Measurements from ENCODE around the gene PLA2G2E.
"Not testable (repeated sequence)": the region's sequence is repeated elsewhere in the genome, so short reads cannot be mapped to it uniquely, and the experiment has no call there.

Gene PLA2G2E

DNA sequence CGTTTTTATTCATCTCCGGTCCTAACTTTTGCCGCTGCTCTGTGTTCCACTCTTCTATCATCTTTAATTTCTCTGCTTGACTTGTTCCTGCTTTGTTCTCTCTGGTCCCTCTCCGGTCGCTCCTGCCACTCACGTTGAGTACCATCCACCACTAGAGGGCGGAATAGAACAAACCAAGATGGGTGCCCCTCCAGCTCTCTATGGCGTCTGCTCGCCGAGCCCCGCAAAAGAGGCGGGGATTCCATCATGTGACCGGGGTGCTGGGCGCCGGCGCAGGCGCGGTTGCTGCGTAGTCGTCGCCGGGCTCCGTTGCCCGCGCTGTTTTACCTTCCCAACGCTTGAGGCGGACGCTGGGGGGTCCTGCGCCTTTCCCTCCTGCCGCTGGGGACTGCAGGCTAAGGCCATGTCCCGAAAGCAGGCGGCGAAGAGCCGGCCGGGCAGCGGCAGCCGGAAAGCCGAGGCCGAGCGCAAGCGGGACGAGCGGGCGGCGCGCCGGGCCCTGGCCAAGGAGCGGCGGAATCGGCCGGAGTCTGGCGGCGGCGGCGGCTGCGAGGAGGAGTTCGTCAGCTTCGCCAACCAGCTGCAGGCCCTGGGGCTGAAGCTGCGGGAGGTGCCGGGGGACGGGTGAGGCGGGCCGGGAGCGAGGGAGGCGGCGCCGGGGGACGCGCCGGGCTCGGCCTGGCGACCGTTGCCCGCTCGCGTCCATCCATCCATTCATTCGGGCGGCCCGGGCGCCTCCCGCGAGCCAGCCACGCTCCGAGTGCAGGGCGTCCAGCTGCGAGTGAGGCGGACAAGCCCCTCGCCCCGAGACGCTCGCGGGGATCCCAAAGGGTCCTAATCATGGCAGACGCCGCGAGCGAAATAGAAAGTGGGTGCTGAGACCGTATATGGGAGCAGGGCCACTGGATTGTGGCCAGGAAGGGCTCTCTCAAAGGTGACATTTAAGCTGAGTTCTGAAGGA, 41.0 kb downstream of the PLA2G2E start, which contains the start of gene OTUD3:
Gene OTUD3 (plus strand): TSS at position 285 of the 961 bp plus-strand sequence. CDS start 119 bp downstream, at position 404.
- peak; percentile 98 for DNase-seq

DNA sequence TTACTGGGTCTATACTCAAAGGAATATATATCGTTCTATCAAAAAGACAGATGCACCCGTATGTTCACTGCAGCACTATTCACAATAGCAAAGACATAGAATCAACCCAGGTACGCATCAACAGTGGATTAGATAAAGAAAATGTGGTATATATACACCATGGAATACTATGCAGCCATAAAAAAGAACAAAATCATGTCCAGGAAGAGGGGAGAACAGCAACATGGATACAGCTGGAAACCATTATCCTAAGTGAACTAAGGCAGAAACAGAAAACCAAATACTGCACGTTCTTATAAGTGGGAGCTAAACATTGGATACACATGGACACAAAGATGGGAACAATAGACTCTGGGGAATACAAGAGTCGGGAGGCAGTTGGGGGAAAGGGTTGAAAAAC, 42.6 kb downstream of the PLA2G2E start:
- DNase-seq: not testable (repeated sequence)

DNA sequence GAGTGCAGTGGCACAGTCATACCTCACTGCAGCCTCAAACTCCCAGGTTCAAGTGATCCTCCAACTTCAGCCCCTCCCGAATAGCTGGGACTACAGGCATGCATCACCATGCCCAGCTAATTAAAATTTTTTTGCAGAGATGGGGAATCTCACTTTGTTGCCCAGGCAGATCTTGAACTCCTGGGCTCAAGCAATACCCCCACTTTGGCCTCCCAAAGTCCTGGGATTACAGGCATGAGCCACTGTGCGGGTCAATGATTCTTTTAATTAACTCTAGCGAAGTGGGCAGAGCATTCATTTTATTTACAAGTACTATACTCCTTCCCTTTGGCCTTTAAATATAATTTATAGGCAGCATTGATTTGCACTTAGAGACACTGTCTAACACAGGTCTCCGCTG, 43.8 kb downstream of the PLA2G2E start:
- DNase-seq: no peak

DNA sequence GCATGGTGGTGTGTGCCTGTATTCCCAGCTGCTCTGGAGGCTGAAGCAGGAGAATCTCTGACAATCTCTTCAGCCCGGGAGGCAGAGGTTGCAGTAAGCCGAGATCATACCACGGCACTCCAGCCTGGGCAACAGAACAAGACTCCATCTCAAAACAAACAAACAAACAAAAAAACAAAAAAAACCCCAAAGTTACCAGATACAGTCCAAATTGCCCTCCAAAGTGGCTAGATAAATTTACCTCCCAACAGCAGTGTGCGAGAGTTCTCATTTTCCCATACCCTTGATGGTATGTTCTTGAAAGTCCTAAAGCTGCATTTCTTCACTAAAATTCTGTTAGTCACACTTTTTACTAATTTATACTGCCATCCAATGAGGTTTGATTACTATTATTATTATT, 44.2 kb downstream of the PLA2G2E start:
- DNase-seq: no peak

DNA sequence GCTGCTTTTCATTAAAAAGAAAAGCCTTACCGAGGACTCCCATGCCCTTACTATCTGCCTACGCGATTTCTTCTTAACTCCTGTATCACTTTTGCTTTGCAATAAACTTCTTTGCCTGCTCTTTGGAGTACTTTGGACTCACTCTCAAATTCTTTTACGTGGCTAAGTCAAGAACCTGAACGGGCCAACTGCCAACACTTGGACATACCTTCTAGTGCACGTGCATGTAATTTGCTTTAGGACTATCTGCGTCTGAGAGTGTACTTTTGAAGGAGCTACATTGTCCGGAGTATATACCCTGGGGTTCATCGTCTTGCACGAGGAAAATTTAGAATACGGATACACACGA, 44.8 kb downstream of the PLA2G2E start:
- no peak for DNase-seq

DNA sequence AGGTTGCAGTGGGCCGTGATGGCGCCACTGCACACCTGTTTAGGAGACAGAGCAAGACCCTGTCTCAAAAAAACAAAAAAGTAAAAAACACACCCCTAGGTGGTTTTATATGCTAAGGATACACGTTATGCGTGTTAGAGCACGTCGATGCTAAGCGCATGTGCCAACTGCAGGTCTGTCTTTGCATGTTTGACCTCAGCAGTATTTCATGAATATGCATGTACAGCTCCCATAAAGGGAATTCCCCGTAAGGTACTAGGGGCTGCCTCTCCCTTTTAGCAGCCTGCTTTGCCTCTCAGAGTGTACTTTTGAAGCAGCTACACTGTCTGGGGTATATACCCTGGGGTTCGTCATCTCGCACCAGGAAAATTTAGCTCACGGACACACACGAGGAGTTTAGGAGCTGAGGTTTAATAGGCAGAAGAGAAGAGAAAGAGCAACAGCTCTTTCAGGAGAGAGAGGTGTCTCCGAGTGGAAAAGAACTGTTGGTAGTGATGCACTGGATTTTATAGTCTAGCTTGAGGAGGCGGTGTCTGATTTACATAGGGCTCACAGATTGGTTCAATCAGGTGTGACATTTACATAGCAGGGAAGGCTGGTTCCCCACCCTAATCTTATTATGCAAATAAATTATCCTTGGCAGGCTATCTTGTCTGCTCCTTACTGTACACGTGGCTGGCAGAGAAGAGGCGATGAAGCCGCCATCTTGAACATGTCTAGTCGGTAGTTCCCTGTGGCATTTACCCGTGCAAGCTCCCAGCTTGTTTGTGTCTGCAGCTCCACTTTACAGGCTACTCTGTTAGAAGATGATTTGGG, 45.4 kb downstream of the PLA2G2E start:
- DNase-seq: no peak

DNA sequence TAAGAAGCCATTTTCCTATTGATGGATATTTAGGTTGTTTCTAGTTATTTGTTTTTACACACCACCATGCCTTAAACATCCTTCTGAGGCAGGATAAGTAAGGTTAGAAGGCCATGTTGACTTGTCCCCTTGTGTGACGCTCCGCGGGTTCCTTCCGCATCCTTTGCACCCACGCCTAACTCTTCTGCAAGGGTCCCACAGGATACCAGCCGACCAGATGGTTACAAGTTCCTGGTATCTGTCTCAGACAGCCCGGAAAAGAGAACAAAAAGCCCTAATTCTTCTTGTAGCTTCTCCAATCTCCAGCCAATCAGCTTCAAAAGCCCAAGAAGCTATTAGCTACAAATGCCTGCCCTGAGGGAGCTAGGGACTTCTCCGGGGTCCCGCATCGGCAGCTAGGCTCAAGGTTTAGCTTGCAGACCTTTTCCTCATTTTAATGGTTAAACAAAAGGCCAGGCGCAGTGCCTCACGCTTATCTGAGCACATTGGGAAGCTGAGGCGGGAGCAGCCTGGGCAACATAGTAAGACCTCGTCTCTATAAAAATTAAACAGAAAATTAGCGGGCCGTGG, 46.2 kb downstream of the PLA2G2E start:
- DNase-seq: no peak

DNA sequence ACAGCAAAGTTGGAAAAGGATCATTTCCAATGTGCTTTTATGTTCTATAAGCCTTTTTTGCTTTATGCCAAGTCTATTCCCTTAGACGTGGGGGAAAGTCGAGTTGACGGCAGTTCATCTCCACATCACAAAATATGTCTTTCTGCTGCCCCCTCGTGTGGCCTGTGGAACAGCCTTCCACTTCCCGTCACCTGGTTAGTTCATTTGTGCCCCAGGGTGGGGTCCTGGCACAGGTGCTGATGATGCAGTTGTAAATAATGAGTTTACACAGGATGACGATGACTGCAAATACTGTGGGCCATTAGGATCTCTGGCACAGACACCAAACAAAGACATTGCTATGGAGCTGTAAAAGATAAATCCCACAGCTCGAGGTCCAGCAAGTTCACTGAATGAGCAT, 51.2 kb downstream of the PLA2G2E start:
- no peak for DNase-seq
